Body of pancreas (tissue), 4 donors: ENCODE data around the gene AK5.

Source experiments
- CTCF ChIP-seq, 7 experiments: fragments of 450-650 bp in 4 of 7; fragments of 200-600 bp in 3 of 7; sonication (generic) in 3 of 7; IDR thresholded peaks; one replicate each; pipeline ENCODE4 v1.5.1; 2016 to 2019; ENCODE audit warnings: antibody characterized with exemption in 7 of 7
- POLR2A ChIP-seq, 3 donors: fragments of 450-650 bp; IDR thresholded peaks; one replicate each; pipeline ENCODE4 v1.6.1; 2016; ENCODE audit warnings: antibody characterized with exemption in 3 of 3, mild to moderate bottlenecking in 2 of 3

GRCh38 chr1:77388661-77389060 is 106.8 kb downstream of the AK5 start:
- TF ChIP-seq POLR2A (IDR thresholded peaks at IDR 0.05) (no peak), CTCF (IDR thresholded peaks at IDR 0.05) (no peak)
